Hematopoietic multipotent progenitor cell treated with erythropoietin and hydrocortisone succinate and interleukin-3 and kit ligand, for 6 days (in vitro differentiated cells): Measurements from ENCODE around the gene MGLL.
A peak's percentile ranks its signal among the peaks of the same experiment; 100 is the strongest.

Experiments
- DNase-seq: peaks from one replicate; pipeline ENCODE4 v3.0.0-alpha.2; 2015

The MGLL gene

DNA sequence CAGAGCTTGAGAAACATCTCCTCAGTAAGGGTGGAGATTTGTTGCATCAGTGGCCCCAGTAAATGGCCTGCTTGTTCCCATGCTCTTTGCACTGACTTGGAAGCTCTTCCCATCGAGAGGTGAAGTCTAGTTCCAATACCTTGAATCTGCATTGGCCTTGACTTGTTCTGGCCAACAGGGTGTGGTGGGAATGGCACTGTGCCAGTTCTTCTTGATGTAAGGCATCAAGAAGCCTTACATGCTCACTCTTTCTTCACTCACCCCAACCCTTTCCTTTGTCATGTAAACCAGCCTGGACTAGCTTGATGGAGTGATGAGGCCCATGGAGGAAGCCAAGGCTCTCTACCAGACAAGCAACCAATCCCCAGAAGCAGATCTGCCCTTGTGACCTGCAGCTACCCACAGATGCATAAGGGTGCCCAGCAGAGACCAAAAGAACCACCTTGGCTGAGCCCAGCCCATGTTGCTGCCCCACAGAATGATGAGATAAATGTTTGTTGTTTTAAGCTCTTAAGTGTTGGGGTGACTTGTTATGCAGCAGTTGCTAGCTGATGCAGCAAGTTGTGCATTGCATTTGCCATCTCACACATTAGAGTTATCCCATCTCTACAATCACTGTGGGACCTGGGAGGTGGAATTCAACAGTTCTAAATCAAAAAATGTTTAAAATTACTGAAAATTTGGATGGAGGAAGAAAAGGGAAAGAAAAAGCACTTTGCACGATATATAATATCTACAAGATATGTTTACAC is 11.1 kb upstream of the MGLL start:
- DNase-seq, result peak; percentile 49

DNA sequence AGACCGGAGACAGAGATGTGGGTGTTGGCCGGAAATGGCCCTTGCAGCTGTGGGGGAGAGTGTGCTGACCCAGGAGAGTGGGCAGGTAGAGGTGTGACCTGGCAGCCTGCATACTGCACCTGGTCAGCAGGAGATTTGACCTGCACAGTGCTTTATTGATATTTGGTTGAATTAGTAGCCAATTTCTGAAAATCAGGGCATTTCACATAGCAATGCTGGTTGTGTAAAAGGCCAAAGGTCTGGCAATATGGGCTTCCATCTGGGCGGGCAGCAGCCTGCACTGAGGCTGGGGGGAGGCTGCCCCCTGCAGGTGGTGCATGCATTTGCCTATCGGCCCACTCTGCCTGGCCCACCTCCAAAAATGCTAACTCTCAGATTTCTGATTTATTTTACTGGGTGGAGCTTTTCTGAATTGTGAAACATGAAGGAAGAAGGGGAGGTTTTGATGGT is 9.4 kb upstream of the MGLL start:
- DNase-seq, result peak; percentile 88

DNA sequence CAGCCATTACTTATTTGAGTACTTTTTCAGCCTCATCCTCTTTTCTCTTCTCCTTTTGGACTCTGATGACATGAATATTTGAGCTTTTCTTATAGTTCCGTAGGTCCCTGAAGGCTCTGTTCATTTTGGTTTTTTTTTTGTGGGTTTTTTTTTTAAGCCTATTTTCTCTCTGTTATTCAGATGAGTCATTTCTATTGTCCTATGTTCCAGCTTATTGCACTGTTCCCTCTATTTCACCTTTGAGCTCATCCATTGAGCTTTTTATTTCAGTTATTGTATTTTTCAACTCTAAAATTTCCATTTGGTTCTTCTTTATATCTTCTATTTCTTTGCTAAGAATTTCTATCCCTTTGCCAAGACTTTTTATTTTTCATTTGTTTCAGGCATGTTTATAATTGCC is 7.2 kb upstream of the MGLL start:
- no peak for DNase-seq

DNA sequence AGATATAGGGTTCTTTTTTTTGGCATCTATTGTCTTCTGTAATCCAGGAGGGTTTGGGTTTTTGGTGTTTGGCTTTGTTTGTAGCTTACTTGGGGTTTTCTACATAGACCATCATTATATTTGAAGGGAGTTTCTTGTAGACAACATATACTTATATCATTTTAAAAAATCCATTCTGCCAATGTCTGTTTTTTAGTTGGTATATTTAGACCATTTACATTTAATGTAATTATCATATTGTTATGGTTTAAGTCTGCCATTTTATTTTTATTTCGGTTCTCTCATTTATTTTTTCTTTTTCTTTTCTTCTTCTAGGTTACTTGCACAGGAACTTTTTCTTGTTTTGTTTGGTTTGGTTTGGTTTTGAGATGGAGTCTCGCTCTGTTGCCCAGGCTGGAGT is 5.5 kb upstream of the MGLL start:
- no peak for DNase-seq

DNA sequence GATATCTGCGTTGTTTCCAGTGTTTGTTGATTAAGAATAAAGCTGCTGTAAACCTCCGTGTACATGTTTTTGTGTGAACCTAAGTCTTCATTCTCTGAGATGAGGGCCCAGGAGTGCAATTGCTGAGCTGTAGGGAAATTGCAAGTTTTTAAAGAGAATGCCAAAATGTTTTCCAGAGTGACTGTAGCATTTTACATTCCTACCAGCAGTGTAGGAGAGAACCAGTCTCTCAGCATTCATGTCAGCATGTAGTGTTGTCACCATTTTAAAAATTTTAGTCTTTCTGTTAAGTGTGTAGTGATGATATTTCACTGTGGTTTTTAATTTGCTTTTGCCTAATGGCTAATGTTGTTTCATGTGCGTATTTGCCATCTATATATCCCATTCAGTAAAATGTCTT is 3.4 kb upstream of the MGLL start:
- DNase-seq, result no peak

DNA sequence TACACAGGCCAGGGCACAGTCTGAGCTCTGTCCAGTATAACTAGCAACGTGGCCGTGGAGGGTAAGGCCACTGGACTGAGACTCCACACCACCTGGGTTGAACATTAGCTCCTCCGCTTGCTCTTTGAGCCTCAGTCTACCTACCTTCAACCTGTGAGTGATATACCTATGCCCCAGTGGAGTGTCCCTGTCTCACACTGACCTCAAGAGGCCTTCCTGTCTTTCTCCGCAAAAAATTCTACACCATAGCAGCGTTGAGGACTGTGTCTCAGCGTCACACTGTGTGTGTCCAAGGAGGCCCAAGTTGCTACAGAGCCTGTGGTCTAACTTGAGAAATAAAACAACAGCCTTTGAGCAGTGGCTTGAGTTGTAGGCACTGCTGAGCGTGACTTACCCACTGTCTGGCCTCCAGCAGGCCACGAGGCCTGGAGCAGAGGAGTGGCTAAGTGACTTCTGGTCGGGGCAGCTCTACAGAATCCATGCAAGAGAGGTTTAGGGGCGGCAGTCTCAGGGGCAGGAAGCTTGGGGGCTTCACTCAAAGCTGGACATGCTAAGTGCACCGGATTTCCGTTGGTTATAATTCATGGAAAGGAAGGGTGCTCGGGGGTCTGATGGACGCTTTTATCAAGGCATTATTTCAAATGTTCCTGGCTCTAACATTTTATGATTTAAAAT is 2.0 kb upstream of the MGLL start:
- DNase-seq, result no peak

DNA sequence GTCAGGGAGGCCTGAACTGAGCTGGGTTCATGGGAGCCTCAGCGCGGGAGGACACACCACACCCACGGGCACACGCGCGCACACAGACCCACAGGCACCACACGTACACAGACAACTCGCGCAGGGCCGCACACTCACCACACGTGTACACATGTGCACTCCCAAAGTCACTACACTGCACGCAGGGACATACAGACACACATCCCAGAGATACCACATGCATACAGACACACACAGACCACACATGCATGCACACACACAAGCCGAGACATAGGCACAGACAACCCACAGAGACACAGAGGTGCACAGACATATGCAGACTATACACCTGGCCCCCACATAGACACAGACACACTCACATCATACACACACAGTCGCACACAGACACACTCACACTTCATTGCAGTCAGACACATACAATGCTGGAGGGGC is 1.1 kb upstream of the MGLL start:
- DNase-seq, result peak; percentile 68

DNA sequence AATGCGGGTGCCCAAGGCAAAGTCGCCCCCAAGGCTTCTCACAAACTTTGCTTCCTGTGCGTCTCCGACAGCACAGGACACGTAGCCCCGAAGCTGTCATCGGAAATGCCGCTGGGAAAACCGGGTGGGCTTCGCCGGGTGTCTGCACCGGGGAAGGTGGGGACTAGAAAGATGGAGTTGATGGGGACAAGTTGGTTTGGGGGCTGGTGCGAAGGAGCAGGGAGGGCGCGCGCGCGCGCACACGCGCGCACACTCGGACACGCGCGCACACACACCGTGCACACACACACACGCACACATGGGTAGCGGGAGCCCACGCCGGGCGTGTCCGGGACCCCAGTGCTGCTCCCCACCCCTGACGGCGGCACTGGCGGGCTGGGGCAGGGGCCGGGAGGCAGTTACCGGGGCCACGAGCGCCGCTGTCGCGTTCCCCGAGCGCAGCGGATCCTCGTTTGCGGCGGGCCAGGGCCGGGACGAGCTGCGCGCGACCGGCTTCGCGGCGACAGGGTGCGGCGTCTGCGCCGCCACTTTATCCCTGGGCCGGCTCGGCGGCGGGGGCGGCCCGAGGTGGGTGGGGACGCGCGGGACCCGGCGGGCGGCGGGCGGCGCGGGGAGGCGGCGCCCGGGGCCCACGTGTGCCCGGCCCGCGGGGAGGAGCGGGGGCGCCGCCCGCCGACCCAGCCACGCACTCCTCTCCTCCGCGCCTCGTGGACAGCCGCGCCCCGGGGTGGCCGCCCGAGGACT is 539 bp upstream of the MGLL start:
- no peak for DNase-seq

DNA sequence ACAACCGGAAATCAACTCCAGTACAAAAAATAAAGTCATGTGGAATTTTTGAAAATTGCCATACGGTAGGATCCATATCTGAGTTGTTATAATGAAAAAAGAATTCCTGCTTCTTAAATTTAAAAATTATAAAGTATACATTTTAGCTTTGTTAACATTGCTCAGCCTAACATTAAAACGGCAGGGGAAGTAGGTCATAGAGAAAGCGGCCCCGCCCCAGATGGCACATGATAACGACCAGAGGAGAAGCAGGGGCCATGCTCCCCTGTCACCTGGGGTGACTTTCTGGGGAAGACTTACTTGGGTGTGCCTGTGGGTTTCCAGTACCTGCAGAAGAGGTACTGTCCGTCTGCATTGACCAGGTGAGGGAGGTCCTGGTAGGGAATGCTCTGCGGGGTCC is 921 bp downstream of the MGLL start:
- DNase-seq, result peak; percentile 83

DNA sequence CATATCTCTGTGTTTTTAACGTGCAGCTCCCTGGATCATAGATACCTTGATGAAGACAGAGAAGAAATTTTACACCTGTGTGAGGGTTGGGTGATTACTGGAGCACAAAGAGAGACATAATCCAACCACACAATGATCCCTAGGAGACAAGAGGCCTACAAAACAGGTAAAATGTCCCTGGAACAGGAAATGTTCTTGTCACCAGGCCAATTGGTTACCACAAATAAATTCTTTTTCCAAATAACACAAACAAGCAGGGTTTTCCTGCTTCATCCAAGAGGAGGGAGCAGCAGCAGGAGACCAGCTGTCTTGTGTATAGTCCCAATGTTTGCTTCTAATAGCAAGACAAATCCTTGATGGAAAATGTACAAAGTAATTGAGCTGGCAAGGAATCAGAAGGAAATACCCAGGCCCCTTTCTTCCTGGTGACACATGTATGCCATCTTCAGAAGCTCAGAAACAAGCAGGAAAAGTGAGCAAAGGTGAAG is 1.4 kb downstream of the MGLL start:
- DNase-seq, result peak; percentile 30

DNA sequence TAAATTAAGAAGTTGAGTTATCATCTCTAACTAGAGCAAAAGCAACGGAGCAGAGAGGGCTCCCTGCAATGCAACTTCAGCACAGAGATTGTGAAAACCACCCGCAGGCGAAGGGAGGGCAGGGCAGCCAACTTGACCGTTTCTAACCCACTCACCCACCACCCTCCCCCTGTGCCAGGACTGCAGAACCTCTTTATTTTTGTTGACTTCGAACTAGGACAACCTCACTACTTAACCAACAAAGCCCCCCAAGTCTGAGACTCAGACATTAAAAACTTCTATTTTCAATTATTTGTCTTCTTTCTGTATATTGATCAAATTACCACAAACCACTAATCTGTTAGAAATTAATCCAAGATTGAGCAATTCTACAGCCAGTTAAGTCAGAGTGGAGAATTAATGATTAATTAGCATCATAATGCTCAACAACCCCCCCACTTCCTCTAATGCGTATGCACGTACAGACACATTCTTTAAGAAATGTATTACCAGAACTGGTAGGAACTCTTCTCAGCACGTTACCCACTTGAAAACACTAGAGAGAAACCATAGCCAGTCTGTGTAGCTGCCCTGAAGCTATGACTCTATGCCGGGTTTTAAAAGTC is 2.0 kb downstream of the MGLL start:
- DNase-seq, result peak; percentile 75

DNA sequence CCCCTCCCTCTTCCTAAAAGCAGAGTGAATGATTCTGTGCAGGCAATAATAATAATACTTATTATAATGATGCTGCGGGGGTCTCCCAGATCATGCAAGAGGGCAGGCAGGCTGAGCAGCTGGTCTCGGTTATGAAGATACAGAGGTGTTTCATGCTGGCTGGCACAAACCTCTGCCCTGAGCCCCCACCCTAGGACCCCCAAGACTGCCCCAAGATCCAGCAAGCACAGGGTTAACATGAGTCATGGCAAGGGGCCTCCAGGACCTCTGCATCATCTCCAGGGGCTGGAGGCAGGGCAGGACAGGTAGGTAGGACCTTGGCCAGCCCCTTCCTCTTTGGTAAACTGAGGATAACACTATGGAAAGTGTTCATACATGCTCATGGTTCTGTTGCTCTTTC is 2.7 kb downstream of the MGLL start:
- no peak for DNase-seq

DNA sequence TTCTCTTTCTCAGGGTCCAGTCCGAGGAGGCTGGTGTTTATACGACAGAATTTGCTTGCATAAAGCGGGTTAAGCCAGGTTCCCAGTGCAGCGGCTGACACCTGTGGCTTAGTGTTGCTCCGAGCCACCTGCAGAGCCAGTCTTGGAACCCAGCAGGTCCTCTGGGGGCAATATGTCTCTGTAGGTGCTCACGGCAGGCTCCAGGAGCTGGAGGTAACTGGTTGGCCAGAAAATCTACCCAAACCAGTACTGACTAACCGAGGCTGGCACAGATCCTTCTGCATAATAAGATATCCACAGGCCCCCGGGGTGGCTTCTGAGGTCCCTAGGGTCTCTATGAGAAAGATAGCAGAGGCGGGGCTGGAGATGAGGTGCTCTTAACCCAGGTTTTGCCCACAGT is 3.2 kb downstream of the MGLL start:
- DNase-seq, result no peak

DNA sequence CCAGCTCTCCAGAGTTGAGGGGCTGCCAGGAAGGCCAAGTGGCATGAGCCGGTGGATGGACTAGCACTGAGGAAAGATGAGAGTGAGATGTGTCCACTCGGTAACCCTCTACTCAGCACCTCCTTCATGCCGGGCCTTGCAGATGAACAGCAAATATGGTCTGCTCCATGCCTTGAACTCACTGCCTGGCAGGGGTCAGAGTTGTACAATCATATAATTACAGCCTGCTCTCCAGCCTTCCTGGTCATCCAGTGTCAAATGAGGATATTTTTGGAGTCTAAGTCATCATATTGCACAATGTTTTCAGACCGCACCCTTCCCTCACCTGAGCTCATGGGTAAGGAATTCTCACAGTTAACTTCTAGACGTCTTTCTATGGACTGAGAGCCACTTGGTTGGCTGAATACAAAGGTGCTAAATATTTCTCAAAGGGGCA is 4.9 kb downstream of the MGLL start:
- DNase-seq, result no peak

DNA sequence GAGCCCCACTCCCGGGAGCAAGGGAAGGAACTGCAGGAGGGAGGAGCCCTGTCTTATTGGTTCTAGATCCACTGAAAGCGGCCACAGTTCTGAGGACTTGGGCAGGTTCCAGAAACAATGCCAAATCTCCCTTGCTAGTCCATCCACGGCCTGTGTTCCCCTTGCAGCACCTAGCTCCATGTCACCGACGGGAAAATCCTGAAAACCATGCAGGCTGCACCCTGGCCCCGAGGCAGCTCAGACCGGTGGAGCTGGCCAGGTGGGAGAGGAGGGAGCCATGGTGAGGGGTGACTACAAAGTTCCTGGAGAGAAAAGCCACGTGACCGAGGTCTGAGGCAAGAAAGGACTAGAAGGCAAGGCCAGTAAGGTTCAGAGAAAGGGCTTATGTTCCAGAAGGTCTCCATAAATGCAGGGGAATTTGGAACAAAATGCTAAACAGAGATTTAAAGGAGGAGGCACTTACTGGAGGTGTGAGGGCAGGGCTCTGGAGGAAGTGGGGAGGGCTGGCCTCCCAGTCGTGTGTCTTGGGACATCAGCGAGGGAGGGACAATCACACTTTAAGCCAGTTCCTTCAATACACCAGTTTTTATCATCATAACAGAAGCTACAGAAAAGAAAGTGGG is 5.4 kb downstream of the MGLL start:
- DNase-seq, result no peak

DNA sequence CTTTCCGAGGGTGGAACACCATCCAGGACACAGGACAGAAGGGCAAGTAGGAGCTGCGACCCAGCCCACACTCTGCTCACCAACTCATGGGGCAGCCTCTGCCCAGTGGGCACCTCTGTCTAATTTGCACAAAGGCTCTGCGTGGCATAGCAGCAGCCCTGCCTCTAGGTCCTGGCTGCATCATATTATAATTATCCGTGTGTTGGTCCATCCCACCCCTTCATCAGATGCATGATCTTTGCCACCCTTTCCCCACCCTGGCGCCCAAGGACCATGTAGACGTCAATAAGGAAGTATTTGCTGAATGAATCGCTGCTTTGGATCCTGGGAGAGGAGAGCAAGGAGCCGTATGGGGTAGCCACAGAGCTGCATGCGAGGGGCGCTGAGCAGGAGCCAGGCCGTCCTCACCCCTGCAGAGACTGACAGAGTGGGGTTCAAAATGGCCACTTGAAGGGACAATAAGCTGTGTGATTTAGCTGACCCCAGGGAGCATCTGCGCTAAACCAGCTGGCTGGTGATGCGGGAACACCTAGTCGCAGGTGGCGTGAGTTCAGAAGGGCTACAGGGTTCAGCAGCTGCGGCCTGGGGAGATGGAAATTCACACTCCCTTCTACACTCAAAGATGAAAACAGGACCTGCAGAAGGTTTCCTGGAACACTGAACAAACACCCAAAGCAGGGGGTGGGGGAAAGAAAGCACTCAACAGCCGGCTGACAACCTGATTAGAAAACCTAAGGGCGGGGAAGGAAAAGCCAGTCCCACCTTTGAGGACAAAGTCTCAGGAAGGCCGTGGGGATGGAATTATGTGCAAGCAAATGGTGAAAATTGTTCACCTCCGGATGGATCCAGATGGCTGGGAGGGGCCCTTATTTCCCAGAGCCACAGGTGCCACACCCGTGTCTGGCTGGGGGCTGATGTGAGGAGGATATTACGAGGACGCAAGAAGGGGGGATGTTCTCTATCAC is 6.4 kb downstream of the MGLL start:
- DNase-seq, result peak; percentile 62

DNA sequence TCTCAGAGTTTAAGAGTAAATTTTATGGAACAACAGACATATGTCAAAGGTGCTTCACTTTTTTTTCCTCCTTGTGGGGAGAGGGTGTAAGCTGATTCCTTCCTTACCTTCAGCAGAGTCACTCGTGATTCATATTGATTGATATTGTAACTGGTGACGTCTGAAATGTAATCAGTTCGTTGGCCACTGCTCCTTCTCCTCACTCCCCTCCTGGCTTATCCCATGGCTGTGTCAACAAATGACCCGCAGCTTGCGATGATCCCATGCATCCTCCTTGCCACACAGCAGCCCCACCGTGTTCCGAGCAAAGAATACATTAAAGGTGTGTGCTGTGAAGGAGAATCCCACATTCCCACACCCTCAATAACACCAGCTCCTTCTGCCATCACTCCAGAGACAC is 7.3 kb downstream of the MGLL start:
- no peak for DNase-seq

DNA sequence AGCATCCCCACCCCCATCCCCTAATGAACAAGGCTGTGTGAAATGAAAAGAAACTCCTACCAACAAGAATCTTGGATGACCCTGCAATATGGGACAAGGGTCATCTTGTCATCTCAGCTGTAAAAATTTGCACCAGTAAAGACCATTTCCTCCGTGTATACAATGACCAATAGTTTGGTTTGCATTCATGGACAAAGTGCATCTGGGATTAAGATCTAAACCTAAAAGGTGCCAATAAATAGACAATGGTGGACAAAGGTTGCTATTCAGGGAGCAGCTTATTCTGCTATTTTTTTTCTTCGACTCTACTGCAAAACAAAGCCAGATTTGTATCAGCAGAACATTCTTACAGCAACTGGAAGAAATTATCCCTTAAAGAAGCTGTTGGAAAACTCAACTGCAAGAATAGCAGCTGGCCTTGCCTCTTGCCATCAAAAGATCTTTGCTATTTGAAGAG is 8.0 kb downstream of the MGLL start:
- no peak for DNase-seq

DNA sequence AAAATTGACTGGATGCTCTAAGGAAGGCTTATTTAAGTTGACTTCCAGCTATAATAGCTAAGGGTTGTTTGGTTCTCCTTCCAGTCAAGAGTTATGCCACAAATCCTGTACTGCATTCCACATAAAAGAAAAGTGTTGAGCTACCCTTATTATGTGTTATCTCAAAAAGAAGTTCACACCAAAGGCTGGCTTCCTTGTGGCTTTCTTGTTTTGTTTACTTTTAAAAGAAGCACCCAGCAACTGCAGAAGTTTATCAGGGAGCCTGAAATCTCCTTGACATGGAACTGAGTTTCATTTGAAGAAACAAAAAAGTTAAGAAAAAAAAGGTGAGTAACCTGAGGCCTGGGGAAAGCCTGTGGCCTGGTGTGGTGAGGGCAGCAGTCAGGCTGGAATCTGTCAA is 10.2 kb downstream of the MGLL start:
- no peak for DNase-seq

DNA sequence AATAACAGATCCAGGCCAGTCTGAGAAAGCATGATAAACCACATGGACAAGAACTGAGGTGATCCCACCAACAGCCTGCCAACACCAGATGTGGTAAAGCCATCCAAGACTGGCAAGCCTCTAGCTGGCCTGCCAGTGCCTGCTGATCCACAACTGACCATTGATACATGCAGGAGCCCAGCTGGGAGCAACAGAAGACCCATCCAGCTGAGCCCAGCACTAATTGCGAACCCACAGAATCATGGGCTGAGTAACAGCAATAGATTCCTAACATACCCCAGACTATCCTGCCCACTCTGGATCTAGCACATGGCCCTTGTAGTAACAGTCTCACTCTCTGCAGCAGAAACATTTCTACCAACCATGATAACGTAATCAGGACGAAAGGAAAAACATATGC is 10.6 kb downstream of the MGLL start:
- no peak for DNase-seq

DNA sequence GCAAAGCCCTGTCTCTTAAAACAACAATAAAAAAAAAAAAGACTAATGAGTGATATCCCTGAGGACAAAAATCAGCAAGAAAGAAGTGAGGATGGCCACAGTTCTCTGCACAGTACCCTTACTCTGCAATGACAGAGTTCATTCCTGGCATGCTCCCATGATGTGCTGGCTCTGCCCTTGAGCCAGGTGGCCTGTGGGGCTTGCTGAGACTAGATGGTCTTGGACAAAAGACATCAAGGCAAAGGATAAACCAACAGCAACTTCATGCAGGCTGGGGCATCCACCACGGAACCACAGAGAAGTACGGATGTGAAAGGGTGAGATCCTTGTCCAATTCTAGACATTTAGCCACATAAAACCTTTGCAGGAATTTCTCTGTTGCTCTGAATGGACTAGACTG is 12.7 kb downstream of the MGLL start:
- DNase-seq, result no peak

DNA sequence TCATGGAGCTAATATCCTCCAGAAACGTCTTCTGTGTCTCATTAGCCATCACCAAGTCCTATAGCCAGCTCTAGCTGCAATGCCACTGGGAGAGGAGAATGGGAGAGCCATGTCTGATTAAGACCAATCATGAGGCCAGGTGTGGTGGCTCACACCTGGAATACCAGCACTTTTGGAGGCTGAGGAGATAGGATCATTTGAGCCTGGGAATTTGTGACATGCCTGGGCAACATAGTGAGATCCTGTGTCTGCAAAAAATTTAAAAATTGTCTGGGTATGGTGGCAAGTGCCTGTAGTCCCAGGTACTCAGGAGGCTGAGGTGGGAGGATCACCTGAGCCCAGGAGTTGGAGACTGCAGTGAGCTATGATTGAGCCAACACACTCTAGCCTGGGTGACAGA is 13.1 kb downstream of the MGLL start:
- DNase-seq, result no peak
